Stimulated activated CD4-positive, alpha-beta T cell treated with anti-CD3 and anti-CD28 coated beads, Interleukin-2, amount 100 ng/mL, for 24 hours (primary cell): ENCODE results near the gene FBXO48.

Source experiments
- DNase-seq, 2 donors: peaks; one replicate each; pipeline ENCODE4 v3.0.0-alpha.2; 2020

FBXO48 gene

DNA sequence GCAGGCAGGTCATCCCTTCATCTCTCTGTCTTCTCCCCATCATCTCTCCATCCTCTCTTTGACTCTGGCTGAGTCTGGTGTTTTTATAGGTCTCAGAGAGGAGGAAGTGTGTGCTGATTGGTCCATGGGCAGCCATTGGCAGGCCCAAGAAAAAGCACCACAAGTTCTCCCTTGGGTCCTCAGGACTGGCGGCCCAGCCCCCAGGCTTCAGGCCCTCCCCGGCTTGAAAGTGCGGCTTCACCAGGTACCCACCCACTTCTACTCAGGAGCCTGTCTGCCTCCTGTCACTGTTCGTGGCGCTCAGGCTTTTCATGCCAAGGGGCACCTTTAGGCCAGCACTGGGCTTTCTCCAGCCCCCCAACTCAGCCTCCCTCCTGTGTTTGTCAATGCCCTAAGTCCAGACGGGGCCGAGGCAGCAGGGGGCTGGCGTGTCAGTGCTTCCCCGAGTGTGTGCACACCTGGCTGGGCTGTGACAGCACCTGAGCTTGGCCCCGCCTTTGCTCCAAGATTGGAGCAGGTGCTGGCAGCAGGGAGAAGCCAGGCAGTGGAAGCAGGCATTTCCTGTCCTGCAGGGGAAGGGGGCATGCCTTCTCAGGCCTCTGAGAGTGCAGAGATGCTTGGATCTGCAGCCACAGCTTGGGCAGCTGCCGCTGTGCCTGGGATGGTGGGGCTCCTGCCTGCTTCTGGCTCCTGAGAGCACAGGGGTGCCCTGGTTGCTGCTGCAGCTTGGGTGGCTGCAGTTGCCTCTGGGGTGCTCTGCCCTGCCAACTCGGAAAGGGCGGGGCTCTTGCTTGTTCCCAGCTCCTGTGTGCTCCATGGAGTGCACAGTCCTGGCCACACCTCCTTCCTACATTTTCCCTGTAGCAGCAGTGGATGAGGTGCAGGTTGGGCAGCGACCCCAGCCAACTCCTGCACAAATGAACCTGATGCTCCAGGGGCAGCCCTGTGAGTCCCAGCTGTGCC, 34.1 kb downstream of the FBXO48 start:
- DNase-seq = no peak

DNA sequence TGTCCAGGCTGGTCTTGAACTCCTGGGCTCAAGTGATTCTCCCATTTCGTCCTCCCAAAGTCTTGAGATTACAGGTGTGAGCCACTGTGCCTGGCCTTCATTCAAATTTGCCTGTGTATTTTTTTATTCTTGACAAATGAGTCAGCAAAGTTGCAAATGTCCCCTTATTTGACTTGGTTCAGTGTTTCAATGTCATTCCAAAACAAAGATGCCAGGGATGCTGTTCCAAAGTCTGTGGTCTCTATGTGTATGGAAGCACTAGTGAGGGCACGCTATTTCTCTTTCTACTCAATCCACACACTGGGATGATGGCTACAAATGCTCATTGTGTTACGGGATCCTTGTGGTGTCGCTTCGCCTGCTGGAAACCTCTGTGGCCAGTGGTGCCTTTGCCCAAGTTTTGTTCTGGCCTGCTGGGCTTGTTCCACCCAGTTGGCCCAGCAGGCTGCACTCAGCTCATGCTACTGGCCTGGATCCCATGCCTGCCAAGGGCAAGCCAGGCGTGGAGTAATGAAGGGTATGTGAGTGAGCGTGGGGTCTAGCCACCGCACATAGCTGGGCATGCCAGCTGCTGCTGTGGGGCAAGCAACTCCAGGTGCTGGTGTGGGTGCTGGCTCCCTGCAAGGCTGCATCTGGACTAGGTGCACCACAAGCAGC, 35.6 kb downstream of the FBXO48 start:
- no peak for DNase-seq

DNA sequence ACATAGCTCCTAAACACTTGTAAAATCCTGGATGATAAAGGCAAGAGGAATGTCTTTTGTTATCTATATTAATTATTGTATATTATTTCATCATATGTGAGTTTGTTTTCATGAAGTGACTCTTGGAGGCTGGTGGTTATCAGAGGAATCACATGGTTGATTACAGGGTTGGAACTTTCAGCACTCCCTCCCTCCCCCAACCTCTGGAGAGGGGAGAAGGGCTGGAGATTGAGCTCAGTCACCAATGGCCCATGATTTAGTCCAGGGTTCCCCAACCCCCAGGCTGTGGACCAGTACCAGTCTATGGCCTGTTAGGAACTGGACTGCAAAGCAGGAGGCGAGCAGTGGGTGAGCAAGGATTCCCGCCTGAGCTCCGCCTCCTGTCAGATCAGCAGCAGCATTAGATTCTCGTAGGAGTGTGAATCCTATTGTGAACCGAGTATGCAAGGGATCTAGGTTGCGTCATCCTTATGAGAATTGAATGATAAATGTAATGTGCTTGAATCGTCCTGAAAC, 37.7 kb downstream of the FBXO48 start:
- no peak for DNase-seq

DNA sequence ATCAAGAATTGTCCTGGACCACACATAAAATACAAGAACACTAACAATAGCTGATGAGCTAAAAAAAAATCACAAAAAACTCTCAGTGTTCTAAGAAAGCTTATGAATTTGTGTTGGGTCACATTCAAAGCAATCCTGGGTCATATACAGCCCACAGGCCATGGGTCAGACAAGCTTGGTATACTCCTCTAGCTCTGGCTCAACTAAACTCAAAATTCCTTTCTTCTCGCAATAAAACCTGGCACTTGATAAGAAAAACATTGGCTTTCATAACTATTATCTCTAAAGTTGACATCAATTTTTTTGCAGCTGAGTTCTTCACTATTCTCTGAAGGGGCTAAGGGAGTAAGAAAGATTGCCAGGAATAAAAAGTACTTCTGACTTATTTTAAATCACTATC, 38.3 kb downstream of the FBXO48 start:
- DNase-seq = no peak

DNA sequence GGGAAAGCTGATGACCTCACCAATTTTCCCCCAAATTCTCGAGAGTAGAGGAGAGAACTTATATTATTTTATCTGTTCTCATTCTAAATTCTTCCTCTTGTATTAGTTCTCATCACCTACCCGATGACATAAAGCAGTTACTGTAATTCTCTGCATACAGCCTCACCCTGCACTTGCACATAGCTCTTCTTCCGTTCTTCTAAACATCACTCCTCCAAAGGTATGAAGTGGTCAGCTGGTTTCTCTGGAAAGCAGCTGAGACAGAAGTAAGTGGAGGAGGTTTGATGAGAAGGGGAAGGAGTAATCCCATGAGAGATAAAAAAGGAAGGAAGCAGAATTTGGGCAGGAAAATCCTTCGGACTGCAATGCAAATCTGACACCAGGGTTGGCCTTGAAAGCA, 39.0 kb downstream of the FBXO48 start:
- DNase-seq = no peak

DNA sequence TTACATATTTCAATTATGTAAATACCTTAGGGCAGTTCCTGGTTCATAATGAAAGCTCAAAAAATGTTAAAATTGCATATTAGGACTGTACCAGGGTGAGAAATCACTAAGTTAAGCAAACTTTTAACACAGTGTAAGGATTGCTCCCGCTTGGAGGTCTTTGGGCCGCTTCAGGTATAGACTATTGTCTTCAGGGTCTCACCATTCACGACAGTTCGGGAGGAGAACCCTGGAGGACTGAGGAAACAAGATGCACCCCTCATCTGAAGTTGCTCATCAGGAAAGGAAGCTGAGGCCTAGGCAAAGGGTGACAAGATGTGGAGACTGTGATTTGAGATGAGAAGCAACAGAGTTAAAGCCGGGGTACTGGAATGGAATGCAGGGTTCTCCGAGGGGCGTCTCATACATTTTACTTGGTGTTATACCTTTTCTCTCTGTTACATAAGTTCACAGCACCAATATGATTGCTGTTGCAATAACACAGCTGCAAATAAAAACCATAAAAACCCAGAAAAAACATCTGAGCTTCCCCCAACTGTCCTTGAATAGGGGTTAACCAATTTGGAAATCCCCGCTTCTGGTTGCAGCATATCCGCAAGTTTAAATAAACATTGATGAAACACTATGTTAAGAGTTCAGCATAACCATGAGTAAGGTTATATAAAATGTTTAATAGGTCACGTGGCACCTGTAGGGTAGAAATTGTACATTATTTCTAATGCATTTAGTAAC, 40.1 kb downstream of the FBXO48 start:
- no peak for DNase-seq

DNA sequence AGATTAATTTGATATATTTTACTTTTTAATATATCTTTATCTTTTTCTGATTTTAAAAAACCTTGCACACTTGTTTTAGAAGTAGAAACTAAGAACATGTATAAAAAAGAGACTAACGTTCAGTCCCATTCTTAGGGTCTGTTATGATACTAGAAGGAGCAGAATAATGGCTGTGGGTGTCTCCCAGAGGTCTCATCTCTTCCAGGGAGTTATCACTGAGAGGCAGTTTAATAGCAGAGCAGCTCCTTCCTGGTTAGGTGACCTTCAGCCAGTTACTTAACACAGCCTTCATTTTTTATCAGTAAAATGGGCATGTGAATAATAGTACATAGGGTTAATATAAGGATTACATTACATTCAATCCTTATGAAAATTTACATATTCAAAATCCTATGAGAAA, 40.6 kb downstream of the FBXO48 start:
- no peak for DNase-seq

DNA sequence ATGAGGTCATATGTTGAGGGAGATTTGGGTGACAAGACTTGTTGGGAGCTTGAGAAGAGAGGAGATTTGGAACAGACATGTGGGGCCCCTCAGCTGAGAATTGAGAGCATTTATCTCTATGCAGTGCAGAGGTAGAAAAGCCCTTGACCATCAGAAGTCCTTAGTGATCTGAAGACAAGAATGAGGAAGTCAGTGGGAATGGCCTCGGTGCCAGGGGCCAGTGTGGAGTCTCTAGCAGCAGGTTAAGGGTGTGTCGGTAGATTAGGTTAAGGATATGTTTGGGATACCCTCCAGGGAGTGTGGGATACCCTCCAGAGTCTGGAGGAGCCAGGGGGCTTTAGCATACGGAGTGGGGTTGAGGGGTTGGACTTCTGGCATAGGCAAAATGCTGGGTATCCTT, 41.6 kb downstream of the FBXO48 start:
- no peak for DNase-seq

DNA sequence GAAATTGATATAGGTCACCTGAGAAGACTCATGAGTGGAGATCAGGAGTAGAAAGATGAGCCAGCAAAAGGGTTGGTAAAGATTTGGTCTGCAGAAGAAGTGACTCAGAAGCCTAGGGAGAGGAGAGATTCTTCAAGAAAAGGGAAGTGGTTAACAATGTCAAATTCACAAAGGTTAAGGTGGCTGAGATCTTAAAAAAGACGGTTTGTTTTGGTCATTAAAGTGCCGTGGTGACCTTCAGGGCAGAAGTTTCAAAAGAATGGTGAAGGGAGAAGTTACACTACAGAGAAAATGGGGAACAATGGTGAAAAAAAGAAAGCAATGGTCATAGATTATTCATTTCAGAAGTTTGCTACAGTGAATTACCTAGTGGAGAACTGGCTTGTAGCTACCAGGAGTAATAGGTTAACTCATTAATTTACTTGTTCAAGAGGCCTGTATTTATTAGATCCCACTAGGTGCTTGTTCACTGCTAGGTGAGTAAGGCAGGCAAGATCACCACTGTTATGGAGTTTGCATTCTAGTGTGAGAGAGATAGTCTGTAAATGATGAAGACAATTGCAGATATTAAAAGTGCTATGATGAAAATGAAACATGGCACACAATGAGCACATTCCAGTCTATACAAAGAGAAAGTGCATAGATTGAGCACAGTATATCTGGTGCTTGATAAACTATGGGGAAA, 43.0 kb downstream of the FBXO48 start:
- DNase-seq = no peak

DNA sequence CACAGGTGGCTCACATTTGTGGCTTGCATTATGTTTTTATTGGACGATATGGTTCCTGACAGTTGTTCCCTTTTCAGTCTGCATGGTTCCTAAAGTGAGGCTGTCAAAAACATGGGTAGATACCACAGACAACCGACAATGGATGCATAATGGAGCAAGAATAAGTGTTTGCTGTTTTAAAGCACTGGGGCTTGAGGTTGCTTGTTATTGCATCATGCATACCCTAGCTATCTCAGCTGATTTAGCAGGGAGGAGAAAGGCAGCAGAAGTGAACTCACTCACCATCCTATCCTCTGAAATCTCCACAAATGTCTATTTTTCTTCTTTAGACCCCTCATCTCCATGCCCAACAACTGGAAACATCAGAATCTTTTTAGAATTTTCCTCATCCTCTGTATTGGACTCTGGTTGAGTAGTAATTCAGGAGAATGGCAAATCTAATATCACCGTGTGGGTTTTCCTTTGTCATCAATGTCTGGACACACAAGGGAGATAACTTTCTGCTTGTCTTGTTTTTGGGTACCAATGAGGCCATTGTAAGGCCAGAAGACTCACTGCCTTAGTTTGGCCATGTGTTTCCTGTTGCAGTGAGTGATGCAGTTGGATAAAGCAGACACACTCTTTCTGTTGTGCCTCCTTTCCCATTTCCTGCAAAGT, 46.7 kb downstream of the FBXO48 start:
- DNase-seq = no peak

DNA sequence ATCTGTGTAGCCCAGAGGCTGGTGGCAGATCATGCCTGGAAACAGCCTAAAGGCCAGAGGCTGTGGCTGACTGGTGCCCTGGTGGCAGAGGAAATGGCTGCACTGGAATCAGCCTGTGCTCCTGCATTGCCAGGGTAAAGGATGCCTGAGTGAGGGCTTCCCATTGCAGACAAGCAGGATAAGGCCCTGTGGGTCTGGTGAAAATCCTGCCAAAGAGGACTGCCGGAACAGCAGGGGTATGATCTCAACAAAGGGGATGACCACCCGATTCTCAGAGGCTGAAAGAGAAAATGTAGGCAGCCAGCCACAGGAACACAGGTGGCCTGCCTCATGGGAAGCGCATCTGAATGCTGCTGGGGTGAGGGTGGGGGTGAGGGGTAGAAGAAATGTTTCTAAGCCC, 48.2 kb downstream of the FBXO48 start:
- no peak for DNase-seq

DNA sequence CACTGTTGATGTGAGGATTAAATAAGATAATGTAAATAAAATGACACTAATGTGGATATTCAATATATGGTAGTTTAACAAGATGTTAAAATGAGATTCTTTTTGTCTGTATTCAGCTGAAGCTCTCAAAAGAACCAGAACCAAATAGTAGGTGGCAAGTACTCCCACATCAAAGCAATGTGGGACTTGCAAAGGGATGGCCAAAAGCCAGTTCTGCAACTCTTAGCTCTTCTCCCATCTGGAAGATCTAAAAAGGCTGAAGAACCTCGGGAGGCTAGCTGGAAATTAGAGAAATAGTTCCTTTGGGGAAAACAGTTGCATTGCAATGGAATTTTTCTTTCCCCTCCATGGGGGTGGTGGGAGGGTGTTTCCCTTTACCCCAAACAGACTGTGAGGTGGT, 48.7 kb downstream of the FBXO48 start:
- DNase-seq = no peak

DNA sequence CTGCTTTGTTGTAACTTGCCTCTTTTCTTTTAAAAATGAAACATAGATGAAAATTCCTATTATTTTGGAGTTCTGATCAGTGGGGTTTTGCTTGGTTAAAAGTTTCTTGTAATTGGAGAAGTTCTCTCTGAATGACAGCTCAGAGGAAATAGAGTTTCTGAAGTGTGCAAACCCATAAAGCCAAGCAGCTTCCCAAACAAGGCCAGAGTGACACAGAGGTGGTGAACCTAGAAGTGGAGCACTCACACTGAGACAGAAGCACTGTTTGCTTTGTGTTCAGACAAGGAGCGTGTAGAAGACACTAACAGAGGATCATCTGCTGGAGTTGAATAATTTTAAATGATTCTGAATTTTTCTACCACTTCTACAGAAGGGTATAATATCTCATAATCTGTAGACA, 49.2 kb downstream of the FBXO48 start:
- no peak for DNase-seq

DNA sequence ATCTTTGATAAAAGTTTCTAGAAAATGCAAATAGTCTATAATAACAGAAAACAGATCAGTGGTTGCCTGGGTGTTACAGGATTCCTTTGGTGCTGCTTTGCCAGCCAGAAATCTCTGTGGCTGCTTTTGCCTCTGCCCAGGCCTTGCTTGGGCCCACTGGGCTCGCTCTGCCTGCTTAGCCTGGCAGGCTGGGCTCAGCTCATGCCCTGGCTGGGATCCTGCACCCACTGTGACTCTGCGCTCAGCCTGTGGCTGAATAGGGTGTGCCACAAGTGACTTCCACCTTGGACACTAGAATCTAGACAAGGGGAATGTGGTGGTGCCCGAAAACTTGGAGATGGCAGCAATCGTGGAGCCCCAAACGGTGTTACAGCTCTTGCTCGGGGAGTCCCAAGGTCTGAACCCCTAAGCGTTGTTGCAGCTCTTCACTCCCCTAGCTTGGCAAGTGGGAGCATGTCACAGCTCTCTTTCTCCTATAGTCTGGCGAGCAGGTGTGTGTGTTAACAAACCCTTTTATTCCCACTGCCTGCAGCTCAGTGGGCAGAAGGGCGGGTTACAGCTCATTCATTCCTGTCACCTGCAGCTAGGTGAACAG, 50.9 kb downstream of the FBXO48 start:
- no peak for DNase-seq

DNA sequence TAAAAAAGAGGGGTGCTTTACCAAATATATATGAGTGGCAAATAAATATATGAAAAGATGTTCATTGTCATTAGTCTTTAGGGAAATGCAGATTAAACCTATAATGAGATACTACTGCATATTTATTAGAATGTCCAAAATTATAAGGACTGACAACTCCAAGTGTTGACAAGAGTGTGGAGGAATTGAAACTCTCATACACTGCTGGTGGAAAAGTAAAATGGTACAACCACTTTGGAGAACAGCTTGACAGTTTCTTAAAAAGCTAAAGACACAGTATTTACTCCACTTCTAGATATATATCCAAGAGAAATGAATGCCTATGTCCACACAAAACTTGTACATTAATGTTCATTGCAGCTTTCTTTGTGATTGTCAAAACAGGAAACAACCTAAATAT, 51.6 kb downstream of the FBXO48 start:
- no peak for DNase-seq

DNA sequence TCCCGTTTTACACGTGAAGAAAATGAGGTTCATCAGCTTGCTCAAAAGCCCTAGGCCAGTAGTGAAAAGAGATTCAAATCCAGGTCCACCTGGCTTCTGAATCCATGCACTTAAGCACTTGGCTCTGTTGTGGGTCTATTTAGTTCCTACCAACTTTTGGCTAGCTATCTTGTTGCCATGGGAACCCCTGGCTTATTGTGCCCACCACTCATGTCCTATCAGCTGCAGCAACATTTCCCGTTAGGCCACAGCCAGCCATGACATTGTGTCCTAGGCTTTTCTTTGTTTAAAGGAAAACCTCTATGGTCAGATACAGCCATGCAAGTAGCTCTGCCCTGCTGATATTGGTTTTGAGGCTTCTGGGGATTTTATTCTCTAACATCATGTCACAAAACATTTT, 52.2 kb downstream of the FBXO48 start:
- no peak for DNase-seq

DNA sequence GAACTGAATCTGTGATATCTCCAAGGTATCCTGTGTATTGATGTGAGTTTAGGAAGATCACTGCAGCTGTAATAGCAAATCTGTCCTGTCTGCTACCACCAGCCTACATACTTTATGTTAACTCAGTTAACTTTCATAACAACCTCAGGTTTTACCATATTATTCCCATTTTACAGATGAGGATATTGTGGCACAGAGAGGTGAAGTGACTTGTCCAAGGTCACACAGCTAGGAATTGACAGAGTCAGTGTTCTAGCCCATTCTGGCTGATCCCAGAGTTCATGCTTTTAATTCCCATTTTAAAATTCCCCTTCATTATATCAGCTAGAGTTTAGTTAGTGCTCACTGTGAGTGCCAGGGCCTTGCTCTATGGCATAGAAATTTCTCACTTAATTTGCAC, 52.6 kb downstream of the FBXO48 start:
- DNase-seq = no peak

DNA sequence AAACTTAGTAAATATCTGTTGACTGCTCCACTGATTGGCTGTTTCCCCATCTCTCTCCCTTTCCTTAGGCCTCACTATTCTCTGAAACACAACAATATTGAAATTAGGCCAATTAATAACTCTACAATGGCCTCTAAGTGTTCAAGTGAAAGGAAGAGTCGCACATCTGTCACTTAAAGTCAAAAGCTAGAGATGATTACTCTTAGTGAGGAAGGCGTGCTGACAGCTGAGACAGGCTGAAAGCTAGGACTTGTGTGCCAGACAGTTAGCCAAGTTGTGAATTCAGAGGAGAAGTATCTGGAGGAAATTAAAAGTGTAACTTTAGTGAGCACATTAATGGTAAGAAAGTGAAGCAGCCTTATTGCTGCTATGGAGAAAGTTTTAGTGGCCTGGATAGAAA, 53.6 kb downstream of the FBXO48 start:
- no peak for DNase-seq

DNA sequence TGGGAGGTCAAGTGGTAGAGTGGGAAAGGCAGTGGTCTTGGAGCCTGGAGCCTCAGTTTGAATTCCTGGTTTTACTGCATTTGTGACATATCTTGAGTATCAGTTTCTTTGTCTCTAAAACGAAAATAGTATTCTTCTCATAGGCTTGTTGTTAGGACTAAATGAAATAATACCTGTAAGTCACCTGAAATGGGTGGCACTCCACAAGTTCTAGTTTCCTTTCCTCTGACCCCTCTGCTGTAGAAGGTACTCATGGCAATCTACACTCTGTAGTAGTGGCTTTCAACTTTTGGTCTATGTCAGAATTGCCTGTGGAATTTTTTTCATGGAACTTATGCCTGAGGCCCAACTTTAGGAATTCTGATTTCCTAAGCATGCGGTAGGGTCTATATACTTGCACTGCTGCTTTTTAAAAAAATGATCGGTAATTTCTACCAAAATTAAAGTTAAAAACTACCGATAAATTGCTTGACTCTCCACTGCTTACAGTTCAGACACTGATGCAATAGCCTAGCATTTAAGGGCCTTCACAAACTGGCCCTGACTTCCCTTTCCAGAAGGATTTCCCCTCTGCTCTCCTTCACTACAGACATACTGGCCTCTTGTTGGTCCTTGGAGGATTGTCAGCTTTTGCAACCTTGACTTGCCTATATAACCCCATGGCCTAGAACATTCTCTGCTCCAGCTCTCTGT, 54.8 kb downstream of the FBXO48 start:
- no peak for DNase-seq

DNA sequence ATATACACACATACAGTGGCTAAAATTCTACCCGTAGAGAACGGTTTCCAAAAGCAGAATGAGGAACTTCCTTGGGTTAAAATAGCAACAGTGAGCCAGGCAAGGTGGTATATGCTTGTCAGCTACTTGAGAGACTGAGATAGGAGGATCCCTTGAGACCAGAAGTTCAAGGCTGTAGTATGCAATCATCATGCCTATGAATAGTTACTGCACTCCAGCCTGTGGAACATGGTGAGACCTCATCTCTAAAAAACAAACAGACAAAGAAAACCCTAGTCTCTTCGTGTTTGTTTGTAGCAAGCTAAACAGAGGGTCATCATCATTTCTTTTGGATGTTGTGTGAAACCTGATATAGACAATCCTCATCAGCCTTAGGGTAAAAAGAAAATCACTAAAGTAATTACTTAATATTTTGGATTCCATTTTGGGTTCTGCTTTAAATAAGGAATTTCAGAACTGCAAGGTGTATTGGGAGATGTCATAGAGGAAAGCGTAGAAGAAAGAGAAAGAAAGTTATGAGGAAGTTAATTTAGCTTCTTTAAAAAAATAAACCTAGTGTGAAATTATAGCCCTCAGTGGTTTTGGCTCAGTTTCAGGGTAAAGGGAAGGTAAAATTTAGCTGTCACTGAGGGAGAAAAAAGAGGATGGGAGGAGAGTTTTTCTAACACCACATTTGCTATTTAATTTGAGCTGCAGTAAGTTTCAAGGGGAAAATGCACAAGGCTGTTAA, 55.5 kb downstream of the FBXO48 start:
- DNase-seq = no peak
